H54 (cell line): Measurements from ENCODE around the gene SLC66A1.
"Not testable (repeated sequence)": the region's sequence is repeated elsewhere in the genome, so short reads cannot be mapped to it uniquely, and the experiment has no call there.

ENCODE experiments used
- DNase-seq: peaks from one replicate; pipeline ENCODE4 v3.0.0; 2011; ENCODE audit warnings: low spot score, mixed read lengths; ENCODE audit not compliant: insufficient read length
- FAIRE-seq: peaks from 3 replicates; lab custom pipeline; 2011; peaks lifted over from hg19 to GRCh38; lab: Jason Lieb, UNC
- POLR2A ChIP-seq: IDR thresholded peaks from 2 replicates; pipeline ENCODE4 v1.6.1; 2011; ENCODE audit warnings: low read depth, mild to moderate bottlenecking, low read length

The SLC66A1 gene

GRCh38 chr1:19287436-19288185 is 24.5 kb upstream of the SLC66A1 start:
- no peak for TF ChIP-seq POLR2A
- DNase-seq (no peak), FAIRE-seq (no peak)

GRCh38 chr1:19288324-19289241 is 23.5 kb upstream of the SLC66A1 start, which contains the start of gene AKR7A3:
TSS of gene AKR7A3 (minus strand) at chr1:19288770. CDS start at chr1:19288709, 61 bp downstream.
- not testable (repeated sequence) for FAIRE-seq, DNase-seq

- TF ChIP-seq POLR2A, result no peak
- DNase-seq (no peak), FAIRE-seq (no peak)
Observed at GRCh38 chr1:19289244-19289643, 22.9 kb upstream of the SLC66A1 start.

- no peak for FAIRE-seq
- TF ChIP-seq POLR2A, result no peak
- no peak for DNase-seq
Observed at GRCh38 chr1:19294638-19295037, 17.5 kb upstream of the SLC66A1 start.

GRCh38 chr1:19300211-19300610 is 11.9 kb upstream of the SLC66A1 start:
- no peak for TF ChIP-seq POLR2A
- DNase-seq, result no peak
- FAIRE-seq, result no peak

GRCh38 chr1:19304081-19304480 is 8.0 kb upstream of the SLC66A1 start:
- not testable (repeated sequence) for FAIRE-seq, DNase-seq

- no peak for TF ChIP-seq POLR2A
- no peak for FAIRE-seq
- no peak for DNase-seq
Observed at GRCh38 chr1:19305880-19306279, 6.2 kb upstream of the SLC66A1 start.

- no peak for FAIRE-seq
- no peak for DNase-seq
Observed at GRCh38 chr1:19306941-19307340, 5.2 kb upstream of the SLC66A1 start.

GRCh38 chr1:19307794-19308508 is 4.2 kb upstream of the SLC66A1 start:
- no peak for TF ChIP-seq POLR2A
- no peak for FAIRE-seq
- DNase-seq, result no peak

More at GRCh38 chr1:19306941-19307340, 5.2 kb upstream of the SLC66A1 start:
- no peak for TF ChIP-seq POLR2A

- DNase-seq, result no peak
- TF ChIP-seq POLR2A, result no peak
- no peak for FAIRE-seq
Observed at GRCh38 chr1:19308509-19308907, 3.6 kb upstream of the SLC66A1 start.

GRCh38 chr1:19309123-19309813 is 2.9 kb upstream of the SLC66A1 start:
- no peak for FAIRE-seq
- no peak for TF ChIP-seq POLR2A

GRCh38 chr1:19310061-19310460 is 2.1 kb upstream of the SLC66A1 start:
- no peak for FAIRE-seq

More at GRCh38 chr1:19309123-19309813, 2.9 kb upstream of the SLC66A1 start:
- DNase-seq, result peak; percentile 54

More at GRCh38 chr1:19310061-19310460, 2.1 kb upstream of the SLC66A1 start:
- no peak for DNase-seq
- TF ChIP-seq POLR2A, result no peak
